HG03025 (cell line): ENCODE data around the gene CD8B2.
"Not testable (repeated sequence)": the region's sequence is repeated elsewhere in the genome, so short reads cannot be mapped to it uniquely, and the experiment has no call there.

Experiments
- ATAC-seq: cut with Tn5 transposase; IDR thresholded peaks from one replicate; pipeline ENCODE4 v1.9.1; 2021; ENCODE audit warnings: mild to moderate bottlenecking, moderate library complexity; ENCODE audit not compliant: unreplicated experiment, low FRiP score

The CD8B2 gene

GRCh38 chr2:106511476-106511901, 24.3 kb downstream of the CD8B2 start:
- ATAC-seq = not testable (repeated sequence)

GRCh38 chr2:106511934-106512333, 24.8 kb downstream of the CD8B2 start:
- not testable (repeated sequence) for ATAC-seq

DNA sequence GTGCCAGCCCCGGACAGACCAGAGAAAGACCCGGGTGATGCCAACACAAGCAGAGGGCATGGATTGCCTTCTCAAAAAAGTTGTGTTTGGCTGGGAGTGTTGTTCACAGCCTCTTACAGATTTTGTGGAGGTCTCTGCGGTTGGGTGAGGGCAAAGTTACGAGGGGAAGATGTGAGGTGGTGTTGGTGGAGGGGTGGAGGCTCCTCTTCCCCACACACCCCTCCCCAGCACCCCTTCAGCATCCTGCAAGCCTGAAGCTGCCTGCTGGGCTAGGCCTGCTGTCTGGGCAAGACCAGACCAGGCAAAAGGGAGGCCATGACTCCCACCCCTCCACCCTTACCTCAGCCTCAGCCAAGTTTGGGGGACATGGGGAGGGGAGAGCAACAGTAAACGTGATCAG, 26.2 kb downstream of the CD8B2 start:
- ATAC-seq = not testable (repeated sequence)

DNA sequence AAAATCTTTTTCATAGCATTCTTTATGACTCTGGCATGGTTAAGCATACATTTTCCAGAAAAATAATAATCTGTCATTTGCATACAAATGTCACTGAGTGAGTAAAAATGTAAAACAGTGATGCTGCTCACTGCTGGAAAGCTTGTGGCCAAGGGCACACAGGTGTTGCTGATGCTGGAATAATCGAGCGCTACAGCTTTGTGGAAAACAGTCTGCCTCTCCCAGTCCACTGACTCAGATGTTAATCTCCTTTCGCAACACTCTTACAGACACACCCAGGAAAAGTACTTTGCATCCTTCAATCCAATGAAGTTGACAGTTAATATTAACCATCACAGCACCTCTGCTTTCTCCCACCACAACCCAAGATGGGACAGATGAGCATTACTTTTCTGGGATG, 27.7 kb downstream of the CD8B2 start:
- ATAC-seq = not testable (repeated sequence)

- ATAC-seq = no peak
Measured at GRCh38 chr2:106516436-106516835, 29.3 kb downstream of the CD8B2 start.

DNA sequence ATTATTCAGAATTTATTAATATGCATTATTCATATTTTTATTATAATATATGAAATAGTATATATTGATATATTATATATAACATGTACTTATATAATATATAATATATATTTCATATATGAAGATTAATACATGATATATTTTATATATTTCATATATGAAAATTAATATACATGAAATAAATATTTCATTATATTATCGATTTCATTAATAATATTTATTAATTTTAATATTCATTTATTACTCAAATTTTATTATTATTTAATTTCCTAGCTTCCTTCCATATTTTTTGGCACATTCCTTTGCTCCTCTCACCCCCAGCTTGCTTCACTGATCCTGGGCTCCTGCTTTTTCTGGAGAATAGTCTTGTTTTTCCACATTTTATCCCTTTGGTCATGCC, 29.7 kb downstream of the CD8B2 start:
- ATAC-seq = no peak

DNA sequence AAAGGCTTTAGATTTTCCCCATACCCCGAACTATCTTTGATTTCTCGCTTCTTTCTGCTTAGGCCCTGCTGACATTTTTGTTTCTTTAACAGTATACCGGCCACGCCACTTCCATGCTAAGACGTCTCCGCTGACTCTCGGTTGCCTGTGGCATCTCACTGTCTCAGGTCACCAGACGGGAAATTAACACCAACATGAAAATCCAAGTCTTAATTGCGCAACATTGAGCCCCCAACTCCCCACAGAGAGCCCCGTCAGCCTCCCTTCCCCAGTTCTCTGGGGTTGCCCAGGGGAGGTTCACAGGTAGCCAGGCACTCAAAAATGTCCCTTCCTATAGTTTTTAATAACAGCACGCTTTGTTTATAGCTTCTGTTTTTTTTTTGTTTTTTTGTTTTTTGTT, 30.2 kb downstream of the CD8B2 start:
- ATAC-seq = no peak

DNA sequence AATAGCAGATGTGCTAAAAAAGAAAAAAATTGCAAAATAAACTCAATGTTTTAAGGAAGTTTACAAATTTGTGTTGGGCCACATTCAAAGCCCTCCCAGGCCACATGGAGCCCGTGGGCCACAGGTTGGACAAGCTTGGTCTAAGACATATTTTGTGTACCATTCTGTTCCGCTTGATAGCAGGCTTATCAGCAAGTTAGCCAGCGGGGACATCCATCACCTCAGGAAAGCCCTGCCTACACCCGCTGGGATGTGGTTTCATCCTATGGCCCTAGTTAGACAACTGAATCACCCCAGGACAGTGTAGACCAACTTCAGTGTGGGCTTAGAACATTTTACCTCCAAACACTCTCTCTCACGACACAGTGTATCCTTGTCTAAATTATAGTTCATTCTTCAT, 32.6 kb downstream of the CD8B2 start:
- ATAC-seq = no peak

- ATAC-seq = no peak
Measured at GRCh38 chr2:106521016-106521415, 33.9 kb downstream of the CD8B2 start.

DNA sequence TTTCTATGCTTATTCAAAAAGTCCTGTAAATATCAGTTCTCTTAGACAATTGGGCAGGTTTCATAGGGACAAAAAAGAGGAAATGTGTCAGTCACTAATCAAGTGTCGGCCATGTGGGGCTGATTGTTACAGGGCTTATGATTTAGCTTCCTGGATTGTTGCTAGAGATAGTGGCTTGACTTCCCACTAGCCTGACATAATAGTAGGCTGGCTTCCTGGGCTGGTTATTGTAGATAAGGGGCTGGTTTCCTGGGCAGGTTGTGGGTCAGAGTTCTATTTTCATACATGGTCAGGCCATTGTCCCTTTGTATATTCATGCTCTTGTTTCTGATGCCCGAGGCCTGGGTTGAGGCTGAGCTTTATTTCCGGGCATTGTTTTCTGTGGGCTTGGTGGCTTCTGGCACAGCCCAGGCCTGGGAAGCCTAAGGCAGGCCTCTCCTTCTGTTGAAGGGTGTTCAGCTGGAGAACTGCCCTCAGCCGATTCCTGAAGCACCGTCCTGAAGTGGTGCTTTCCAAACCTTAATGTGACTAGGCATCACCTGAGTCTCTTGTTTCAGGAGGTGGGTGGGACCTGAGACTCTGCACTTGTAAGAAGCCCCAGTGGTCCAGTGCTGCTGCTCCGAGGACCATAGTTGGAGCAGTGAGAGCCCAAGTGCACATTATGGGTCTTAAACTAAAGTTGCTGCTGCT, 37.0 kb downstream of the CD8B2 start:
- no peak for ATAC-seq

GRCh38 chr2:106530866-106531265, 43.7 kb downstream of the CD8B2 start:
- ATAC-seq = no peak

DNA sequence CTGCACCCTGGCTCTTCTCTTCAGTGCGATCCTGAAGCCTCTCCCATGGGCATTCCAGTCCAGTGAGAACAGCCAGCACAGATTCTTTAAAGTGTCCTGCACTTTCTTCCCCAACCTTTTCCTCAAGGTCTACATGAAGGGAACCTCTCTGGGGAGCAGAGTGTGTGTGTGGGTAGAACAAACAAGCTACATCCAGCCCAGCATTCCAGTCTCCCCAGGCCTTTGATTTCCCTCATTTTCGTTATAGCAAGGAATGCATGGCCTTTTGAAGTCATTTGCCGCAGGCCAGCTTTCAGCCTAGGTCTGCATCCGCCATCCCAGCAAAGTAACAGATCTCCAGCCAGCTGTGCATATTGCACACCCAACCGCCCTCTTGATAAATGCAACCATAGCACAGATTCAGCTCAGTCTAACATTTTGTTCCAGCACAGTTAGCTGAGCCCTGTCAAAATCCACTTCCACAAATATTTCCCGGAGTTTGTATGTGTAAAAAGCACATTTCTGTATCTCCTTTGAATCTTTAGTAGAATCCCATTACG, 44.6 kb downstream of the CD8B2 start:
- ATAC-seq = no peak

GRCh38 chr2:106532236-106532635, 45.1 kb downstream of the CD8B2 start:
- no peak for ATAC-seq

- no peak for ATAC-seq
Measured at GRCh38 chr2:106534471-106534870, 47.3 kb downstream of the CD8B2 start.

DNA sequence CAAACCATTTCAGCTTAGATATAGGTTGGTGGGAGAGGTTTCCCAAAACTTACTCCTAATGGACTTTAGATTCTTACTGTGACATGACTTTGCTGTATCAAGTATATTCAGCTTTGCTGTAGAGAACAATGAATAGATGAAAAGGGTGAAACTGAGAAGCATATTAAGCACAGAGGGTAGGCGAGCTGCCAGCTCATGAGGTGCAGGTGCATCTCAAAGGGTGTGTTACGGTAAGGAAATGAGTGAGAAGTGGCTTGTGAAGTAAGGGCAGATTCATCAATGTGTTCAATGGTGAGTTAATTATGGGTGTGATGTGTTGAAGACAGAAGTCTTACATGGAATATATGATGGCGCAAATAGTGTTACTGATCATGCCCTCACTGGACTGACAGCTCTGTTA, 49.3 kb downstream of the CD8B2 start:
- ATAC-seq = no peak

DNA sequence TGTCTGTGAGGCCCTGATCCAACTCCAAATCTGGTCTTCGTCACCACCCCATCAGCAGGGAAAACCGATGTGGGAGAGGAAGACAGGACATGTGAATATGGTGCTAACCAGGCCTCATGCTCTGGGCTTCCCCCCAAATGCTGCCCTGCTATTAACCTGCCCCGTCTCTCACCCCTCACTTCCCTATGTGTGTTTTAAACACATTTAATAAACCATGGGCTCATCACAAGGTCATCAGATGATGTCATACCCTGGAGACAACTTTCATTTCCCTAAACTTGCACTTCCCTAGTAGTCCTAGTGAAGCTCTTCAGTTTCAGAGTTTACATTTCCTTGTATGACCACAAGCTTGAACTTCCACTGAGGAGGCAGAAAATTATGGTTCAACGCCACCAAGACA, 49.9 kb downstream of the CD8B2 start:
- ATAC-seq = no peak

DNA sequence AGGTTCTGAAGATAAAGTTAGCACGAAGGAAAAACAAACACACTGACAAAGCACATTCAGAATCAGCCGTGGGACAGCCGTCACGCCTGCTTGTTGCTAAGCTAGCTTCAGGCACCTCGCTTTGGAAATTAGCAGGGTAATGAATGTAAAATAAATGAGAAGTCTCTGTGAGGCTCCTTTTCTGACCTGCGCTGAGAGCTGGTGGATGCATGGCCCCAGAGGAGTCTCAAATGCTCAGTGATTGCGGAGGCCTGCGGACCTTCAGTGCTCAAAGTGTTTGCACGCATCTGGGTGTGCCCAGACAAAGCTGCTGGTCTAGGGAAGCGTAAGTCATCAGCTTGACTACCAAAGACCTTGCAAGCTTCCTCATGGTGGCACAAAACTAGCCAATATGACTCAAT, 50.6 kb downstream of the CD8B2 start:
- no peak for ATAC-seq

DNA sequence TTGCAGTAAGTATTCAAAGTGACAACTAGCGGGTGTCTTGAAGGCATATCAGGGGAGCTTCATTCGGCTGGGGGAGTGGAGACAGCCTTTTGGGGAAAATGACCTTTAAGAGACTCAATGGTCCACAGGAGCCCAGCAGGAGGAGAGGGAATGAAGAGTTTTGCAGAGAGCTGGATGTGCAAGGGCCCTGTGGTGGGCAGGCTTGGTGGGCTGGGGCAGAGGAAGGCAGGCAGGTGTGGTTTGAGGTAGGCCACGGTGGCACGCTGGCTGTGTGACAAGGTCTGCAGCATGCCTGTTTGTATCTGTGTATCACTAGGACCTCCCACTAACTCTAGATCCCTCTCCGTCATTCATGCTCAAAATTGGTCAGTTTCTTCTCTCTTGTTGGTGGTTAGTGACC, 53.7 kb downstream of the CD8B2 start:
- ATAC-seq = no peak

GRCh38 chr2:106541333-106541732, 54.2 kb downstream of the CD8B2 start:
- no peak for ATAC-seq

GRCh38 chr2:106542746-106543359, 55.7 kb downstream of the CD8B2 start:
- peak; percentile 82 for ATAC-seq

GRCh38 chr2:106545007-106545406, 57.8 kb downstream of the CD8B2 start:
- ATAC-seq = no peak

DNA sequence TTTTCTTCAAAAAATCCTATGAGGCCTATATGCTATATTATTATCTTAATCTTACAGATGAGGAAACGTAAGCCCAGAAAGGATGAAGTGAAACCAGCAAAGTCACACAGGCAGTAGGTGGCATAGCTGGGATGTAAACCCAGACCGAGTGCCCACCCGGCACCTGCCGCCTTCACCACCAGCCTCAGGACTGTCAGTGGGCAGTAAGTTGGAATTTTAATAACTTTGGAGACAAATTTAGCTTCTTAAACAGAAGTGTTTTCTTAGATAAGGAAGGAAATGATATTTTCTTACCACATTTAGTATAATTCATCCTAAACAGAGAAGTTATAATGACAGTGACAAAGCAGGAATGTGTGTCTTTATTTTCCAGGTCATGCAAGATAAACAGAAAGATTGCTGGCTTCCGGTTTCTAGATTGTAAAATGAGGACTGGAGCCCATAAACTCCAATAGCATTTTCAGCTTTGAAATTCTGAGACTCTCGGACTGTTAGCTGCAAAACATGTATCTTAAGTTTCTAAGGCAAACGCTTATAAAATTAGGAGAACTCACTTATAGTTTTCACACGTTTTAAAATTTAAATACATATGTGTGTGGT, 59.3 kb downstream of the CD8B2 start:
- ATAC-seq = no peak
